Endothelial cell (in vitro differentiated cells): ENCODE data around the gene FAXDC2. TPM values are rescaled to one million over a fixed set of nuclear protein-coding genes. Genes with fewer than 3 reads are reported as not detected.
A peak's percentile ranks its signal among the peaks of the same experiment; 100 is the strongest.

Experiments
- DNase-seq: peaks from one replicate; pipeline ENCODE4 v3.0.0; 2021; ENCODE audit warnings: low spot score
- H3K27ac Mint-ChIP-seq: one replicate; pipeline ENCODE4 v1.8.0; 2021; ENCODE audit warnings: mixed read lengths, inconsistent platforms; ENCODE audit not compliant: unreplicated experiment
- H3K27me3 Mint-ChIP-seq: one replicate; pipeline ENCODE4 v1.8.0; 2021; ENCODE audit warnings: mild to moderate bottlenecking, moderate library complexity, mixed read lengths, inconsistent platforms; ENCODE audit not compliant: unreplicated experiment
- H3K36me3 Mint-ChIP-seq: one replicate; pipeline ENCODE4 v1.8.0; 2021; ENCODE audit warnings: mild to moderate bottlenecking, low read depth, mixed read lengths, inconsistent platforms; ENCODE audit not compliant: unreplicated experiment
- H3K4me1 Mint-ChIP-seq: one replicate; pipeline ENCODE4 v1.8.0; 2021; ENCODE audit warnings: mild to moderate bottlenecking, mixed read lengths, inconsistent platforms; ENCODE audit not compliant: unreplicated experiment
- H3K4me3 Mint-ChIP-seq: one replicate; pipeline ENCODE4 v1.8.0; 2021; ENCODE audit warnings: mild to moderate bottlenecking, mixed read lengths, inconsistent platforms; ENCODE audit not compliant: unreplicated experiment
- H3K9me3 Mint-ChIP-seq: one replicate; pipeline ENCODE4 v1.8.0; 2021; ENCODE audit warnings: mixed read lengths, inconsistent platforms; ENCODE audit not compliant: unreplicated experiment
- total RNA-seq: library from RNA; stranded (reverse); fragmentation: NEBNext Ultra II Directional; extraction: Animal tissue kit (Norgen Biotek cat#: 25700); gene quantifications from one replicate; pipeline ENCODE4 v1.2.1, GENCODE V29; 2021; ENCODE audit not compliant: unreplicated experiment
- TF ChIP-seq, protein P1 (sequence below): fragments of 200-600 bp; sonication (generic); IDR thresholded peaks from one replicate; pipeline ENCODE4 v1.5.0; 2021; ENCODE audit warnings: antibody characterized with exemption; ENCODE audit not compliant: unreplicated experiment

FAXDC2 gene
- total RNA-seq, 1 donor from 2014 or later = 9.3 TPM

DNA sequence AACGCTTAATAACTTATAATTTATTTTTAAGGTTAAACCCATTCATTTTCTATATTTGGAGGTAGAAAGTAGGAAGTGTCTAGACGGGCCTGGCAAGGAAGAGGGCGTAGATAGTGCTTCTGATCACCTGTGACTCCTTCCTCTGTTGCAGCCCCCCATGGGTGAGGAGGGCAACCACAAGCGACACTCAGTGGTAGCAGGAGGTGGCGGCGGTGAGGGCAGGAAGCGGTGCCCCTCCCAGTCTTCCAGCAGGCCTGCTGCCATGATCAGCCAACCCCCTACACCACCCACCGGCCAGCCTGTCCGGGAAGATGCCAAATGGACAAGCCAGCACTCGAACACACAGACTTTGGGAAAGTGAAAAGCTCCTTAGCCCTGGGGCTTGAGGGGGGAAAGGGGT is 36.7 kb downstream of the FAXDC2 start:
- no peaks in the 10 kb centered on the region for H3K9me3 Mint-ChIP-seq

DNA sequence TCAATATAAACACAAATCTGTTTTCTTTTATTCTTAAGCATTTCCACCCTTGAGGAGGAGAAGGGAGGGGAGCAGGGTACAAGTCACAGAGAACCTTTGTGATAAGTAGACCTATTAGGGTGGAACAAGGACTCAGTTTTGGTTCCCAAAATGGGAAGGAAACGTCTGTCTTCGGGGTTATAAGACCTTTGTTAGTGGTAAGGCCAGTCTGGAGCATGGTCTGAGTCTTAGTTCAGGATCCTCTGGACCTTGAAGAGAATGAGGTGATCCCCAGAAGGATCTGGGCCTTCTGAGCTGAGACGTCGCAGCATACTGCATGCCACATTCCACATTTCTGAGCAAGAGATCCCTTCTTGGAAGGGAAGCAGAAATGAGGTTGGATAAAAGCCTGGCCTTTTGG is 37.2 kb downstream of the FAXDC2 start:
- H3K27ac Mint-ChIP-seq = no peak overlapping the region
- peaks cover 19% of the 10 kb centered on the region for H3K4me1 Mint-ChIP-seq
- no peak overlapping the region for H3K4me3 Mint-ChIP-seq
- TF ChIP-seq, protein P1, sequence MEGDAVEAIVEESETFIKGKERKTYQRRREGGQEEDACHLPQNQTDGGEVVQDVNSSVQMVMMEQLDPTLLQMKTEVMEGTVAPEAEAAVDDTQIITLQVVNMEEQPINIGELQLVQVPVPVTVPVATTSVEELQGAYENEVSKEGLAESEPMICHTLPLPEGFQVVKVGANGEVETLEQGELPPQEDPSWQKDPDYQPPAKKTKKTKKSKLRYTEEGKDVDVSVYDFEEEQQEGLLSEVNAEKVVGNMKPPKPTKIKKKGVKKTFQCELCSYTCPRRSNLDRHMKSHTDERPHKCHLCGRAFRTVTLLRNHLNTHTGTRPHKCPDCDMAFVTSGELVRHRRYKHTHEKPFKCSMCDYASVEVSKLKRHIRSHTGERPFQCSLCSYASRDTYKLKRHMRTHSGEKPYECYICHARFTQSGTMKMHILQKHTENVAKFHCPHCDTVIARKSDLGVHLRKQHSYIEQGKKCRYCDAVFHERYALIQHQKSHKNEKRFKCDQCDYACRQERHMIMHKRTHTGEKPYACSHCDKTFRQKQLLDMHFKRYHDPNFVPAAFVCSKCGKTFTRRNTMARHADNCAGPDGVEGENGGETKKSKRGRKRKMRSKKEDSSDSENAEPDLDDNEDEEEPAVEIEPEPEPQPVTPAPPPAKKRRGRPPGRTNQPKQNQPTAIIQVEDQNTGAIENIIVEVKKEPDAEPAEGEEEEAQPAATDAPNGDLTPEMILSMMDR = no peak
- H3K36me3 Mint-ChIP-seq = peaks cover 45% of the 10 kb centered on the region
- H3K27me3 Mint-ChIP-seq = peaks cover 6% of the 10 kb centered on the region
- DNase-seq = no peak
- H3K9me3 Mint-ChIP-seq = no peaks in the 10 kb centered on the region

More for the DNA sequence above, 36.7 kb downstream of the FAXDC2 start:
- Mint-ChIP-seq H3K4me1 (peaks cover 20% of the 10 kb centered on the region), H3K36me3 (peaks cover 47% of the 10 kb centered on the region), H3K4me3 (no peak overlapping the region), H3K27me3 (peaks cover 6% of the 10 kb centered on the region), H3K27ac (no peak overlapping the region)
- no peak for DNase-seq
- TF ChIP-seq, protein P1 = no peak

DNA sequence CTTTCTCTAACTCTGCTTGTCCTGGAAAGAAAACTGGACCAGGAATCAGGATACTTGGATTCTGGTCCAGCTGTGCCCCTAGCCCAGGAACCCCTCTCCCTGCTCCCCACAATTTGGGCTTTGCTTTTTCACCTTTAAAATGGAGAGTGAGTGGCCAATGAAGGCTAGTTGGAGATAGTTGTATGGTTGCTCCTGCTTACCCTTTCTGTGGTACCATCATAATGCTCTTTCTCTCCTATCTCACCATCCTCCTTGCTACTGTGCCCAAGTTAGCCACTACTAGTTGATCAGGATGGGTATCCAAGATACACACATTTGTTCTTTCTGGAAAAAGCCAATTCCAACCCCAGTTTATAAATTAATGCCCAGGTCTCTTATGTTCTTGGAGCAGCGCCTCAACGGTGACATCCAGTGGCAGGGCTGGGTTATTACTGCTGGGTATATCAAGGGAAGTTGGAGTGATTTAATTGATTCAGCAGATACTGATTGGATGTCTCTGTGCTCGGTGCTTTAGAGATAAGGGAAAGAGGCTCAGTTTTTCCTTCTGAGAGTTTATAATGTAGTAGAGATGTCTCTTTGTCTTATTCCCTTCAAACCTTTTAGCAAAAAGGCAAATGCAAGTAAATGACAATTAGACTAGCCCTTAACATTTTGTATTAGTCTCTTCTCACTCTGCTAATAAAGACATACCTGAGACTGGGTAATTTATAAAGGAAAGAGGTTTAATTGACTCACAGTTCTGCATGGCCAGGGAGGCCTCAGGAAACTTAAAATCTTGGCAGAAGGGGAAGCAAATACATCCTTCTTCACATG is 38.5 kb downstream of the FAXDC2 start:
- Mint-ChIP-seq H3K27me3 (peaks cover 6% of the 10 kb centered on the region), H3K4me1 (peaks cover 11% of the 10 kb centered on the region), H3K36me3 (peaks cover 40% of the 10 kb centered on the region), H3K4me3 (peak overlapping the region; percentile 53), H3K9me3 (no peaks in the 10 kb centered on the region), H3K27ac (peak overlapping the region; percentile 86)
- TF ChIP-seq, protein P1 = peak; percentile 68
- peak; percentile 68 for DNase-seq

DNA sequence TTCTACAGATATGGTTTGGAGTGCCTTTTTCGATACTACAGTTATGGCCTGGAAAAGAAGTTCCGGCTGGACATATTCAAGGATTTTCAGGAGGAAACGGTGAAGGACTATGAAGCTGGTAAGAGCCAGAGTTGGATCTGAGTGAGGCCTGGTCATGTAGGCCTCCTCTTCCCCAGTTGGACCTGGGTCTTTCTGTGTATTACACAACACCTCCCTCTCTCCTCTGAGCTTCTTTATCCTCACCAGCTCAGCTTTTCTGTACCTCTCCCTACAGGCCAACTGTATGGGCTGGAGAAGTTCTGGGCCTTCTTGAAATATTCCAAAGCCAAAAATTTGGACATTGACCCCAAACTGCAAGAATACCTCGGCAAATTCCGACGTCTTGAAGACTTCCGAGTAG is 39.2 kb downstream of the FAXDC2 start:
- H3K9me3 Mint-ChIP-seq = no peaks in the 10 kb centered on the region
- H3K27me3 Mint-ChIP-seq = peaks cover 6% of the 10 kb centered on the region
- H3K27ac Mint-ChIP-seq = no peak overlapping the region
- H3K4me1 Mint-ChIP-seq = peaks cover 7% of the 10 kb centered on the region
- no peak for DNase-seq
- TF ChIP-seq, protein P1 = no peak
- no peak overlapping the region for H3K4me3 Mint-ChIP-seq
- peaks cover 39% of the 10 kb centered on the region for H3K36me3 Mint-ChIP-seq

DNA sequence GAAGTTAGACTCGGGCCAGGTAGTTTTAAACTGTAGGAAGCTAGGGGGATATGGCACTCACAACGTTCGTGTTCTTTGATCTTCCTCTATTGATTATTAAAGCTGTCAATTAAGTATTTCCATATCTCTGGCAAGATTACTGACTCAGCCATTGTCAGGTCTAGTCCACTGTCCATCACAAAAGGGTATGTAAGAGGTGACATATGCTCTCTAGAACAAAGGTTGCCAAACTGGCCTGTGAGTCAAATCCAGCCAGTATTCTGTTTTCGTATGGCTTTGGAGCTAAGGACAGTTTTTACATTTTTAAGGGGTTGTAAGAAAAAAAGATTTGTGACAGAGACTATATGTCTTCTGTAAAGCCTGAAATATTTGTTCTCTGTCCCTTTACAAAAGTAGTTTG is 44.2 kb downstream of the FAXDC2 start:
- H3K4me3 Mint-ChIP-seq = no peak overlapping the region
- DNase-seq = no peak

More for the DNA sequence above, 44.2 kb downstream of the FAXDC2 start:
- Mint-ChIP-seq H3K36me3 (peaks cover 36% of the 10 kb centered on the region), H3K27me3 (no peaks in the 10 kb centered on the region), H3K9me3 (no peaks in the 10 kb centered on the region), H3K27ac (no peak overlapping the region), H3K4me1 (no peaks in the 10 kb centered on the region)
- TF ChIP-seq, protein P1 = no peak
